AG09309 (cell line): ENCODE data around the gene LGR6.
"Not testable (repeated sequence)": the region's sequence is repeated elsewhere in the genome, so short reads cannot be mapped to it uniquely, and the experiment has no call there.

Experiments
- DNase-seq: peaks from one replicate; pipeline ENCODE4 v3.0.0-alpha.2; 2010; ENCODE audit warnings: low read depth
- H3K4me3 ChIP-seq: 2 replicates; pipeline ENCODE4 v1.5.1; 2011; ENCODE audit warnings: mild to moderate bottlenecking, low read depth, low read length, moderate library complexity; ENCODE audit not compliant: control insufficient read depth
- CTCF ChIP-seq: IDR thresholded peaks from 2 replicates; pipeline ENCODE4 v1.5.1; 2011; ENCODE audit warnings: mild to moderate bottlenecking, low read depth, low read length, inconsistent platforms; ENCODE audit not compliant: insufficient read depth, control insufficient read depth; ENCODE audit errors: missing control alignments

LGR6 gene

DNA sequence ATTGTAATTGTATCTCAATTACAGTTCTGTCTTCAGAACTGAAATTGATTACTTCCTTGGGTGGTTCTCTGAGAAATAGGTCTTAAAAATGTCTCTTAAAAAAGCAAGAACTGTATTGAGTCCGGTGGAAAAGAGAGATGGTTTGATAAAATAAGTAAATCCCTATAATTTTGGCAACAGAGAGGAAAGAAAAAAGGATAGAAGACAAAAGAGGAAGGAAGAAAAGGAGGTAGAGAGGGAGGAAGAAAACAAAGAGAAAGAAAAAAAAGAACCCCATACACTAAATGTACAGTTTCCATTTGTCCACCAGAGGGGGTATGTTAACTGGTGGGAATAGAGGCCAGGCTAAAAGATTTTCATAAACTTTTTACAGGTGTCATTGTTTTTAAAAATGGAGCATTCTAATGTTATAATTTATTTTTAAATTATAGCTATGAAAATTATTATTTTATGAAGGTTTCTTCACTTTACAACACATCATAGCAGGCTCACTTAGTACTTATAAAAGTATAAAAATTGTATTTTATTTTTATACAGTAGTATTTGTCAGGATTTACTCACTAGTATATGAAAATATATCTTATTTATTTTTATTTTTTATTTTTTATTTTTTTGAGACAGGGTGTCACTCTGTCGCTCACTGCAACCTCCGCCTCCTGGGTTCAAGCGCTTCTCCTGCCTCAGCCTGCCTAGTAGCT, 150.2 kb downstream of the LGR6 start:
- H3K4me3 ChIP-seq, result no peak overlapping the region
- TF ChIP-seq CTCF, result peak; percentile 68
- DNase-seq, result no peak

- TF ChIP-seq CTCF, result no peak
- H3K4me3 ChIP-seq, result no peak overlapping the region
Observed at GRCh38 chr1:202348005-202348508, 154.5 kb downstream of the LGR6 start.

DNA sequence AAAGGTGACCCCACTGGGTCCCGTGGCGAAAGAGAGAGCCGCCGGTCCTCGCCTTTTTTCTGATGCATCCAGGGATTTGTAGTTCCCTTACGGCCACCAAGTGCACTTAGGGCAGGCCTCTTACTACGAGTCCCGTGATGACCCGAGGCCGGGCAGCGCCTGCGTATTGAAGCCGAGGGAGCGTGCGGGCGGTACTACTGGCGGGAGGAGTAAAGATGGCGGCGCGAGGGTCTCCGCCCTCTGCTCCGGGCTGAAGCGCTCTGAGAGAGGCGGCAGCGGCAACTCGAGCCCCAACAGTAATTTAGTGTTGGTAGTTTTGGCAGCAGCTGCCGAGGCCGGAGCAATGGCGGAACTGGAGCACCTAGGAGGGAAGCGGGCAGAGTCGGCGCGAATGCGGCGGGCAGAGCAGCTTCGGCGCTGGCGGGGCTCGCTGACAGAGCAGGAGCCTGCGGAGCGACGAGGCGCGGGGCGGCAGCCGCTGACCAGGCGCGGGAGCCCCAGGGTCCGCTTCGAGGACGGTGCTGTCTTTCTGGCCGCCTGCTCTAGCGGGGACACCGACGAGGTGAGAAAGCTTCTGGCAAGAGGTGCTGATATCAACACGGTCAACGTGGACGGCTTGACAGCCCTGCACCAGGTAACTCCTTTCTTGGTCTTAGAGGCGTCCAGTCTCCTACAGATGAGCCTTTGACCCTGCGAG, 155.1 kb downstream of the LGR6 start, which contains the start of gene PPP1R12B:
PPP1R12B (plus strand) TSS at position 191 of the 697 bp plus-strand sequence; CDS start at position 344, 153 bp downstream.
- no peak for TF ChIP-seq CTCF
- peak within 1 kb of the TSS; percentile 78 for H3K4me3 ChIP-seq
- DNase-seq, result peak; percentile 97

More at GRCh38 chr1:202348005-202348508, 154.5 kb downstream of the LGR6 start:
- no peak for DNase-seq

DNA sequence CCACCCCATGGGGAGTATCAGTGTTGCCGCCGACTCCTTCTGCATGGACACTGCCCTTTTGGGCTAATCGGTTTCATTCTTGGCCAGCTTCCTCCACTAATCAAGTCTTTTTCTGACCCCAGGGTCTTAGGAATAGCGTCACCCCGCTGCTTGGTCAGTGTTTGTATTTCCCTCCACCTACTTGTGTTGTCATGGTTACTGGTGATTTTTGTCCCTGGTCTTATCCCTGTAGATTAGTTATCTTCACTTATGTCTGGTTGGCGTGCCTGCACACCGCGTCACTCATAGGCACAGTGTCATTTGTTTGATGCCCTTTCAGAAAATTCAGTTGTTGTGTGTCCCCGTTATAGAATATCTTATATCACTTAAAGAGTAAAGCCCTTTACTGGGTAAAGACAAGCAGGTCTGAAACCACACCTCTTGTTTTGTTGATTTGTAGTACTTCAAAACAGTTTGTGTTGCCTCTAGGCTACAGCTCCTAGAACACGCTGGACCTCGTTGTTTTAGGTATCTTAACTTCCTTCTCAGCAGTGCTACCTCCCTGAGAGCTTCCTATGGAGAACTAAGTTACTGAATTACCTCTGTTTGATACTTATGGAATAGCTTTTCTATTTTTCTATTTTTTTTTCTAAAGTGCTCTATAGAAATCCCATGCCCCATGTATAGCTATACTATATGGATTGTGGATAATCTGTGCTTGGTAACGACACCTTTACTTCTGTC, 155.8 kb downstream of the LGR6 start:
- DNase-seq, result peak; percentile 11
- no peak for TF ChIP-seq CTCF
- H3K4me3 ChIP-seq, result peak overlapping the region; percentile 78

DNA sequence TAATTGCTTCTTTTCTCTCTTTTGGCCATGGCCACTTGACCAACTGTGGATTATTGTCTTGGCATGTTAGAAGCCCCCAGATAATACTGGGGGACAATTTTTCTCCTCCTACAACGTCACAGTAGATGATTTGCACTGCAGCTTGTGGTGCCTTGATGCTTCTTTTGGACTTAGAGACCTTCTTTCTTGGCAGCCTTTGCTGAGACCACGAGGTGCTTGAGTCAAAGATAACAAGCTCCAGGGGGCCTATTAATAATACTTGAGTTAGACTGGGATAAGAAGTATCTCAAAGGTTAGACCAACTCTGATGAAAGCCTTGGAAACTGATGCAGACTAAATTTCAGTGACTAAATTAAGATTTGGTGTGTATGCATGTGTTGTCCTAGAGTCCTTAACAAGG, 158.1 kb downstream of the LGR6 start:
- TF ChIP-seq CTCF, result no peak

GRCh38 chr1:202352583-202353197, 159.1 kb downstream of the LGR6 start:
- H3K4me3 ChIP-seq, DNase-seq: not testable (repeated sequence)

More for the DNA sequence above, 158.1 kb downstream of the LGR6 start:
- DNase-seq, result no peak
- no peak overlapping the region for H3K4me3 ChIP-seq
